HG03045 (cell line): ENCODE results near the gene TMEM8B.

Experiments used
- ATAC-seq: cut with Tn5 transposase; IDR thresholded peaks from one replicate; pipeline ENCODE4 v1.9.1; 2021; ENCODE audit warnings: mild to moderate bottlenecking, moderate library complexity; ENCODE audit not compliant: unreplicated experiment

The TMEM8B gene

DNA sequence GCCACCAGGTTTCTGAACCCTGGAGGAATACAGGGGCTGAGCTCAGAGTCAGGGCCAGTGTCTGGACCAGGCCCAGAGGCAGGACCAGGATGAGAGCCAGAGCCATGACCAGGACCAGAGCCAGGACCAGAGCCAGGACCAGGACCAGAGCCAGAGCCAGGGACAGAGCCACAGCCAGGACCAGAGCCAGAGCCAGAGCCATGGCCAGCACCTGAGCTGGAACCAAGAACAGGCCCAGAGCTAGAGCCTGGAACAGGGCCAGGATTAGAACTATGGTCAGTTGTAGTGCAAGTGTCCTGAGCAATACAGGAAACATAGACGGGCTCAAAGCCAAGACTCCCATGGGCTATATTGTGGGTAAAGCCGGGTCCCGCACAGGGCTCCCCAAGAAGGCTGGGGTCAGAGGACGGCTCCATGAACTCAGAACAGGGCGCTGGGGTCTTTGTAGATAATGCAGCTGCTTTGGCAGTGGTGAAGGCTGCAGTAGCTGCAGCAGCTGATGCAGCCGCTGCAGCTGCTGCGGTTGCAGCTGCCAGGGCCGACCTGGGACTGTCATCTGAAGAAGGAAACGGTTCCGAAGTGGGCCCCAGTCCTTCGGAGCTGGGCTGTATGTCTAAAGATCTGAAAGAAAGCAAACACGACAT lies 17.5 kb upstream of the TMEM8B start:
- ATAC-seq = no peak

DNA sequence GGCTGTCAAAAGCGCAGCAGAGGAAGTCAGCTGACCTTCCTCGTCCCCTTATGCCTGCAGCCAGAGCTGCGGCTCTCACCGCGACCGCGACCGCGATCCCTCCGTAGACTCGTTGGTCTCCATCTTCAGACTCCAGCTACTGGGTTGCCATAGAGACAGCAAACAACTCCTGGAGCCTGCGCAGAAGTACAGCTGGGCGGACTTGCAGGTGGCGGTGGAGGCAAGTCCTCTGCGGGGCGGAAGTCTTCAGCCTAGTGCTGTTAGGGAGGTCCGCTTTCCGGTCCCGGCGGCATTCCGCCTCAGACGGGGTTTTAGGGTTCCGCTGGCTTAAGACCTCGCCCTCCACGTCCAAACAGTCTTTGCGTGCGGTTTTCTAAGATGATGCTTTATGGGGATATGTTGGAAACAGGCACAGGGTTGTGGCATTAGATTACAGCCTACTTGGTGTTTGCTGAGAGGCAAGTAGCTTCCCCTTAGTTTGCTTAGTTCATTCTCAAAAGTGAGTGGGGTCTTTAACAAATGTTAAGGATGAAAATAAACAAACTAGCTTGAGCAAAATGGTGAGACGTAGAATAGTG lies 16.9 kb upstream of the TMEM8B start, which contains the start of gene SPAG8:
TSS of gene SPAG8 (minus strand) at position 238 of the 578 bp plus-strand sequence. CDS start at position 123, 115 bp downstream.
- peak; percentile 52 for ATAC-seq

DNA sequence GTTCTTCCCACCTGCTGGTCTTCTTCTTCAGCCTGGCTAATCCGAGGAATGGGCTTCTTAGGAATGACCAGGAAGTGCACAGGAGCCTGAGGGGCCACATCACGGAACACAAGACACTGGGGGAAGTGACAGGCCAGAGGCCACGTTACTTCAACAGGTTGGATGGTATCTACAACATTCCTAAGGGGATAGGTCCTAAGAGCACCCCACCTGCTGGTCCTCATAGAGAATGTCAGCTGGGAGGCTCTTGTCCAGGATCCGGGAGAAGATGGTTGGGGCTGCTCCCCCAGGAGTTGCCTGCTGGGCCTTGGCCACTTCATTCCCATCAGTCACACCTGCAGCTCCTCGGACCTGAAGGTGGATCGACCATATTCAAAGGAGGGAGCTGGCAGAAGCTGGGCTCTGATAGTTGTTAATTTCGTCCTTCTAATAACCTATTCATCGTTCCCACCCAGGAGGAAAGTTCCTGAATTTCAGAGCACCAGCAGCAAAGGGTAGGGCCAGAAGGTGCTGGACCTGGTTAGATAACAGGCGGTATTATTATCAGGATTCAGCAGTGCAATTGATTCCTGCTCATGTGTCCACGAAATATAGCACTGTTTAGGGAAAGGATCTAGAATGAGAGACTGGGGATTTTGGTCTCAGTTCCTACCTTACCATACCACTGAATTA lies 15.5 kb upstream of the TMEM8B start:
- no peak for ATAC-seq

DNA sequence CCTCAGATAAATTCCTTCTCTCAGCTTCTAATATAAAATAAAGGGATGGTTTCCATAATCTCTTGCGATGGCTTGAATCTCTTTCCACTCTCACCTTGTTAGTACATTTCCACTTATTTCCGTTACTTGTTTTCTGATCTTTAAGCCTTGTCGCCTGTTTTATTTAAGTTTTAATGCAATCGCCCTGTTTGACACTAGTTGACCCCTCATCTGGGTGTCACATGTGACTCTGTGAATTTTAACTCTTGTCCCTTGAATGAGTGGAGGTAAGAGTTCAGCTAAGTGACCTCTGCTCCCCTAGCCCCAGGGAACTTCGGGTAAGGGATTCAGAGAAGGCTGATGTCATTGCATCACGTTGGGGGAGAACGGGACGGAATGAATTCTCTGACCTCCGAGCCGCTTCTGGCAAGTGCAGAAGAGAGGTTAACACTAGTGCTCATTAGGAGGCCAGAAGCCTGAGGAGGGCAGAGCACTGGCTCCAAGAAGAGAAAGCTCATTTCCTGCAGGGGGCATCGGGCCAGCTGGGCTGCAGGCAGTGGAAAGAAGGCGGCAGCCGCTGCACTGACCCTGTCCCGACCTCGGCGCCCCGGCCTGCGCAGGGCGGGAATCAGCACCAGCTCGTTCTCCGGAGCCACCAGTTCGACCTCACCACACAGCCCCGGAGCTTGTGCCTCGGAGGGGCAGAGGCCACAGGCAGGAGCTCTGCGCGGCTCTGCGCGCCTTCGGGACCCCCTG lies 14.8 kb upstream of the TMEM8B start:
- peak; percentile 26 for ATAC-seq

DNA sequence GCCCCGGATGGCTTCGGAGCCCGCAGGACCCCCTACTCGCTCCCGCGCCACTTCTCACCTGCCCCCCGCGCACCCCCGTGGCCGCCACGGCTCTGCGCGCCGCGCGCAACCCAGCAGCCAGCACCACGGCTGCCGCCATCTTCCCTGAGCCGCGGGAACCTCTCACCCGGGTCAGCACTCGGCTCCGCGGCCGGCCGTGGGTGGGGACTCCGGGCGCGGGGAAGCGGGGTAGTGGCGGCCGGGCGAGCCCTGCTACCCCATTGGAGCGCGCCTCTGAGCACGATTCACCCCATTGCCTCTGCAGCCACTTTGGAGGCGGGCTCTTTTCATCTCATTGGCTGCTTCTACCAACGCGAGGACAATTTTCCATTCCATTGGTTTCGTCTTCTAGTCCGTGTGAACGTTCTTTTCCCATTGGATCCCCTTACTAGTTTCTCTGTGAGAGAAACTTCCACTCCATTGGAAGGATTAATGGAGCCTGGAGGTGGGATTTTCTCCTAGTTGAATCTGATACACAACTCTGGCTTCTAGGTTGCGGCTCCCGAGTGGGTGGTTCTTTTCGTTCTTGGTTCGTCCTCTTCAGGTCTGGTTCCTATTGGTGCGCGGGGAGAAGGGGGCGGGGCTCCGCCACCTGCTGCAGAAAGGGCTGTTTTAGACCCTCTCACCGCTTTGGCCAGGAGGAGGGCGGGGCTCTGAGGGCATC lies 14.0 kb upstream of the TMEM8B start, which contains the start of gene HINT2:
TSS of gene HINT2 (minus strand) at position 202 of the 703 bp plus-strand sequence. CDS start at position 139, 63 bp downstream.
- ATAC-seq = peak; percentile 77

DNA sequence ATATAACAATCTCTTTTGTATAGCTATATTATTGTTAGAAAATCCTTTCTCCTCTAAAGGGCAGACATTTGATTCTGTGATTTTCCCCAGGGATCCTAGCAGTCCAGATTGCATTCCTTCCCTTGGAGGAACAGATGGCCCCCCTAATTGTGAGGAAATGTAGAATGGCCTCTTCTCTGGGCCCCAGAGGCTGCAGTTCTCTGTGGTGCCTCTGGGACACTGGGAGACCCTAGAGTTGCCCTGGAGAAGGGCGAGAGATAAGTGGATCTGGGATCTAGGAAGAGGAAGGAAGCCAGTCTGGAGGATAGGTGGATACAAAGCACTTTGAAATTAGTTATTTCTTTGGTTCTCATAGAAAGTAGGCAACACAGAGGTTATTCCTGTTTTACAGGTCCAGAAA lies 12.3 kb upstream of the TMEM8B start:
- ATAC-seq = no peak

DNA sequence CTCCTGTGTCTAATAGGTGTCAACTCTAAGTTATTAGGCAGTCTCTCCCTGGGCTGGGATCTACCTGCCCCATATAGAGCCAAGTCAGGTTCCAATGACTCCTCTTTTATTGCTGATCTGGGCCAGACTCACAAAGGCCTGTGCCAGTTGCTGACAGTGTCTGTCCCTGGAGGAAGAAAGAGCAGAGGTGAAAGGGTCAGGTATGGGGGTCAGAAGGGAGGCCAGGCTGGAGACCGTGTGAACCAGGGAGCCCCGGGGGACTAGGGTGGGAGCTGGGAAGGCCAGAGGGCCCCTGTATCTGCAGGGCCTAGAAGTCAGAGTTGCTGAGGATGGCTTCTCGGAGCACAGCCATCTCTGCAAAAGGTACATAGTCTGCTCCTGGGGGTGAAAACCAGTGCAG lies 10.7 kb upstream of the TMEM8B start:
- no peak for ATAC-seq

DNA sequence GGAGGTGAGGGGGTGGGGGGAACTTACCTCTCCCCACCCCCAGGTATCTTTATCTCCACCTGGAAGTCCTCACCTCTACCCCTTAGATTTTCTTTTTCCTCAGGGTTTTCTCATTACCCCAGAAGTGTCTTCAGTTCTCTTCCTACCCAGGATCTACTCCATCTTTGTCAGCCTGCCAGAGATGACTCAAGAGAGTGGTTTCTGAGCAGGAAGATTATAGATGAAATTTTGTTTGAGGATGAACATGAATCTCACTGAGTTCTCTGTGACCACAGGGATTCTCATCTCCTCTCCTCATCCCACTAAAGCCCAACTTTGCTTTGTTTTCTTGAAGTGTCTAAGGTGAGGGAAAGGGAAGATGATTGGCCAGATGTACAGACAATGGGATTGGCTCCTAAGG lies 9.0 kb upstream of the TMEM8B start:
- ATAC-seq = no peak

DNA sequence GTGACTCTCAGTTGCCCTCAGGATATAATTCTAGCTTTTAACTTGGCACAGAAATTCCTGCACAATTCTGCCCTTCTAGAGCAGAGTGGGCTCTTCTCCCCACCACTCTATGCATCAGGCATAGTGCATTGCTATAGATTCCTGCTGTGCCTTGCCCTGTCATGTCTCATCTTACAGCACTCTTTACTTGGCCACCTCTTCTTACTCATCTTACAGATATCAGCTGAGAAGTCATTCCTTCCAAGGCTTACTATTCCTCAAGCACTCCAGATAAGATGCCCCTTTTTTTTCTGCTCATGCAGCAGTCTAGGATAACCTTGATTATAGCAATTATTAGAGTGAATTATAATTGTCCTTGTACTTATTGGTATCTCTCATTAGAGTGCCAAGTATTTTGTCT lies 6.1 kb upstream of the TMEM8B start:
- ATAC-seq = no peak

DNA sequence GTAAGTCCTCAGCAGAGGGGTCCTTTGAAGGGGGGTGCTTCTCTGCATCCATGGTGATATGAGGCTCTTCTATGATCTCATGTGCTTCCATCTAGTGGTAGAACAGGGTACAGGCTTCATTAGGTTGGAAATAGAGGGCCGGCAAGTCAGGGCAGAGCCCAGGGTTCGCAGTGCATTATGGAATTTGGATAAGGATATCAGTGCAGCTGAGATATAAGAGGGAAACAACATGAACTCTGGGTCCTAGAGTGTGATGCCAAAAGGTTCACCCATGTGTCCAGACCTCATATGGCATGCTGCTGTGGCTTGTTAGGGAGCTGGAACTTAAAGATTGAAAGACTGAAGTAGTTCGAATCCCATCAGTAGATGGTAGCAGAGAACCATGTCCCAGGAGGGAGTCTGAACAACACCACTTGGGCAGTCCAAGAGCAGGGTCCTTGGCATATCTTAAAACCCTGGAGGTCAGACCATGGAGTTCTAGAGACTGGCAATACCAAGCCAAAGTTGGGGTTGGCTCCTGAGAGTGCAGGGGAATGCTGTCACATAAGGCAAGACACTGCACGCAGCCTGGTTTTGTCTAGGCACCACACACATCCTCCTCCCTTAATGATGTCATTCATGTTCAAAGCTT lies 2.8 kb upstream of the TMEM8B start:
- no peak for ATAC-seq

DNA sequence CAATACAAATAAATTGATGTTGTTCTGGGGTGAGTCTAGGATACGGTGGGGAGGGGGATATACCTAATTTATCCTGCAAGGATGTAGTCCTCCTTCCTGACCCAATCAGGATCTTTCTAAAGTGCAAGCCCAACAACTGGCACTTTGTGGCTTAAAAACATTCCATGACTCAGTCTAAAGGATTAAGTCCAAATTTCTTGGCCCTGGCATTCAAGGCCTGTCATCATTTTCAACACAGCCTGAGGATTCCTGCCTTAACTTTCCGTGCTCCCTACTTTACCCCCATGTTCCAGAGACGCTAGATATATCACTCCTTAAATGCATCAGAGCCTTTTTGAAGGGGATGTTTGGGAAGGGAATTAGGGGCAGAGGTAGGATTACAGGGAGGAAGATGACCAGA lies 1.5 kb upstream of the TMEM8B start:
- no peak for ATAC-seq

DNA sequence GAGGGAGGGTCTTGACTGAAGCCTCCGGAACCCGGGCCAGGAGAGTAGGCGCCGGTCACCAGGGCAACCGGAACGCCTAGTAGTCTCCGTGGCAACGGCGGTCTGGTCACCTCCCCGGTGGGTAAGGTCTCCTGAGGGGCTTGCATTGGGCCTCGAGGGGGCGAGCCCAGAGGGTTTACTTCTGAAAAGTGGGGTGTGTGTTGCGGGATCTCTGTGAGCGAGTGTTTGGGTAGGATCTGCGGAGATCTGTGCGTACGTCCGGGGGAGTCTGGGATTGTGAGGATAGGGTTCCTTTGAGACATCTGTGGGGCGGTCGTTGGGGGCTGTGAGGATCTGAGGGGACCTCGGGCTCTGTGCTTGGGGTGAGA lies 328 bp upstream of the TMEM8B start, which contains the start of gene FAM221B:
TSS of gene FAM221B (minus strand) at position 17 of the 368 bp plus-strand sequence. CDS start 2,571 bp downstream, outside the sequence.
- ATAC-seq = no peak

DNA sequence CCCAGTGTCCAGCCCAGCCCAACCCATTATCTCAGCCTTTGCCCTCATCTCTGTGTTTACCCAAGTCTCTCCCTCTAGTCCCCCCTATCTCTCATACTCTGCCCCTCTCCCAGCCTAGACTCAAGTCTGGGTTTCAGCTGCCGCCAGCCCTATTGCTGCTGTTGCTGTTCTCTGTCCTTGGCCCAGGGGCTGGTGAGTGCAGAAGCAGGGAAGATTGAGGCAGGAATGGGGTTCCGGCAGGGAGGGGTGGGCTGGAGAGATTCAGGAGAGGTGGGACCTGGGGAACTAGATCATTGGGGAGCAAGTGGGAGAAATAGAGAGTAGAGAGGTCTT lies 702 bp downstream of the TMEM8B start:
- no peak for ATAC-seq

DNA sequence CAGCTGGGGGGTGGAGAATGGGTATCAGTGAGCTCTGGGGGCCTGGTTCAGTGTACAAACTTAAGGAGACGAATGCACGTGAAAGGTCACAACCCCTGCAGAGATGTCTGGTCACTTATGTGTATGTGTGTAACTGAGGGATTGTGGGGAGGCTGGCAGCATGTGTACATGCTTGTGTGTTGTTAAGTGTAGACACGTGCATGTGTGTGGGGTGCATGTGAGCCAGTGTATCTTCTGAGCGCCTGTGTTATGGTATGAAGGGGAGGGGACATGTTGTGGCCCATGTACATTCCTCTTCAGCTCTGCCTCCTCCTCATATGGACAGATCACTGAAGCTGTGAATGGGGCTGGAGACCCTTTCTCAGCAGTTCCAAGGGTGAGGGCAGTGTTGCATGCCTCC lies 2.0 kb downstream of the TMEM8B start:
- no peak for ATAC-seq

DNA sequence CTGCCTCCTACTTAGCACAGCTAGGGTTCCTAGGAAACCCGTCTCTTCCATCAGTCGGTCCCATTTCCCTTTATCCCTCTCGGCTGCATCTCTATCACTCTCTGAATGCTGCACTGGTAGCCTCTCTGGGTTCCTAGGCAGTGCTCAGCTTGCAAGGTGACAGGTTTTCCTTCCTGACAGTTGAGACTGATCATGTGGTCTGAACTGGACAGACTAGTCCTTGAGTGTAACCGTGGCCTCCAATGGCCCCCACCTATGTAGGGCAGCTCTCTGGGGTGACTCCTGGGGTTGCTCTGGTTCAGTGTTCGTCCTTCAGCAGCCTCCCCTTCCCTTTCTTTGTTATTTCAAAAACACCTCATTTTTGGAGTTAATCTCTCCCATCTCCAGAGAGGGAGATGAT lies 3.8 kb downstream of the TMEM8B start:
- no peak for ATAC-seq

DNA sequence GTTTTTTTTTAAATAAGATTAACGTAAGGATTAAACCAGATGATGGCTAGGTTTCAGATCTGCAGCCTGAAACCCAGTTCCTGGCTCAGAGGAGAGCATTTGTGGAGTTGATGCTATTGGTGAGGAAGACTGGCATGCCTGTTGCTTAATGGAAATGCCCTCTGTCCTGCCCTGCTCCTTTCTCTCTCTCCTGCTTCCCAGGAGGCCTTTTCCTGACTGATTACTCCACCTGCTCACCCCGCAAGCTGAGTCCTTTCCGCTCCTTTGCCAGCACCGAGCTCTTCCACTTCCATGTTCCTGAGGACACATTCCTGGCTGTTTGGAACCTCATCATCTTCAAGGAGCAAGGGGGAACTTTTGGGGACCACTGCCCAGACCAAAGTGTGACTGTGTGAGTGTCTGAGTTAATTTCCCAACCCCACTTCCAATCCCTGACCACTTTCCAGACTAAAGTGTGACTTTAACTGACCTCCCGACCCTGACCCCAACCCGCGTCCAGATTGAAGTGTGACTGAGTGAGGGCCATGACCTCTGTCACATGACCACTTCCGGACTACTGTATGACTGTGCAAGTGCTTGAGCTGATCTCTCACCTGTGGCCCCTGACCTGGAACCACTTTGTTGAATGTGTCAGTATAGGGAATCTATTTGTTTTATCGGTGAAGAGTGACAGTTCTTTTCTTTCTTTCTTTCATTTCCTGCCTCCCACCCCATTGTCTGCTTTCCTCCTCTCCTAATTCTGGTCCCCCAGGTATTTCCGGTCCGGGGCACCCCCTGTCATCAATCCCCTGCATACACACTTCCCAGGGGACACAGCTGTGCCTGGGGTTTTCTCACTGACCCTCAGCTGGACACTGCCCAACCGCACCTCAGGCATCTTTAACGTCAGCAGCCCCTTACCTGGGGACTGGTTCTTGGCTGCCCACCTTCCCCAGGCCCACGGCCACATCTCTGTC lies 5.5 kb downstream of the TMEM8B start:
- no peak for ATAC-seq

DNA sequence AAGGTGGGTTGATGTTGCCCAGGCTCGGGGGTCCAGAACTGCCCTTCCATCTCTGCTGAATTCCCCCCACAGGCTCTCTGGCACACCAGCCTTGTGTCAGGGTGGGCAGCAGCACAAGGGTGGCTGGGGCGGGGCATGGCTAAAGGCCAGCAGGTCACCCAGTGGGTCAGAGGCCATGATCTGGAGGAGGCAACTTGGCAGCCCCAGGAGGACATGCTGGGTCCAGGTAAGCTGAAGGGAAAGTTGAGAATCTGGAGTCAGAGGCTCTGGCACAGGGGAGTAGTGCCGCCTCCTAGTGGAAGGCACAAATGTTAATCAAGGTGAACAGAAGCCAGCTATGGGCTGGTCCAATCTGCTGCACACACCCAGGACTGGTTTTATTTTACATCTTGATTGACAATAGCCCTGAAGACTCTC lies 6.2 kb downstream of the TMEM8B start:
- no peak for ATAC-seq

DNA sequence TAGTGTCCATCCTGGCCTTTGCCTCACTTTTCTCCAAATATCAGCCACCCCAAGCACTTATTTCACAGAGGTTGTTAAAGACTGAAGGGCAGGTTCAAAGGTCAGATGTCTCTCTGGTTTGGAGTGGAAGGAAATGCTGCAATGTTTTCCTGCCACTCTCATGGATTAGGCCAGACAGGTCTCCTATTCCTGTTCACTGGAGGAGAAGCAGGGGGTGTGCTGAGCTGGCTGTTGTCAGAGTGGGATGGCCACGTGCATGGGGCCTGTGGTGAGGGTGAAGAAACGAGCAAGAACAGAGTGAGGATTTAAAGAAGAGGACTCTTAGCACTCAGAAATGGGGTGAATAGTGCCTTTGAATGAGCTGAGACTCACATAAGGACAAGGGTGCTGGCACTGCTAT lies 6.7 kb downstream of the TMEM8B start:
- ATAC-seq = no peak

DNA sequence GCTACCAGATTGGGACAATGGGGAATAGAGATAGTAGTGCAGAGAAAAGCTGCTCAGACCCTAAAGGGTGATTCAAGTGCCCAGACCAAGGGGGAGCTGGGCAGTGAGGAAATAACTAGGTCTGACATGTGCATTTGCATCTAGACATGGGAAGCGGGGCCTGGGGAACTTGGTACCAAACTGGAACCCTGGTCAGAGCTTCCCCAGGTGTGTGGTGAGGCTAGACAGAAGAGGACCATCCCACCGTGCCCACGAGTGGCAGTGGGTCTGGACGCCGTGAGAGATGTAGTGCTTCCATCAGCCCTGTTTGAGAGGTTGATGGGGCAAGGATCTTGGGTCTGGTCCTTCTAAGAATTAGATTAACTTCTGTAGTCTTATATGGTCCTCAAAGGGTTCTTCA lies 7.6 kb downstream of the TMEM8B start:
- ATAC-seq = no peak
